IgD-negative memory B cell (primary cell): Measurements from ENCODE around the gene THRB. TPM values are rescaled to one million over a fixed set of nuclear protein-coding genes. Genes with fewer than 3 reads are reported as not detected.

Experiments used
- H3K27ac Mint-ChIP-seq, 3 donors: one replicate each; pipeline ENCODE4 v1.8.0; 2020 to 2022; ENCODE audit warnings: mild to moderate bottlenecking in 3 of 3, mixed read lengths in 3 of 3, moderate library complexity in 1 of 3
- H3K27me3 Mint-ChIP-seq: one replicate; pipeline ENCODE4 v1.8.0; 2021; ENCODE audit warnings: mixed read lengths
- H3K36me3 Mint-ChIP-seq: one replicate; pipeline ENCODE4 v1.8.0; 2020; ENCODE audit warnings: mild to moderate bottlenecking, mixed read lengths
- H3K4me1 Mint-ChIP-seq, 3 donors: one replicate each; pipeline ENCODE4 v1.8.0; 2020 to 2022; ENCODE audit warnings: mixed read lengths in 3 of 3, mild to moderate bottlenecking in 1 of 3
- H3K4me3 Mint-ChIP-seq, 4 donors: one replicate each; pipeline ENCODE4 v1.8.0; 2020 to 2022; ENCODE audit warnings: mild to moderate bottlenecking in 4 of 4, mixed read lengths in 4 of 4, moderate library complexity in 3 of 4
- H3K9me3 Mint-ChIP-seq, 3 donors: one replicate each; pipeline ENCODE4 v1.8.0; 2020 to 2021; ENCODE audit warnings: mixed read lengths in 3 of 3, mild to moderate bottlenecking in 1 of 3
- polyA plus RNA-seq: library from polyadenylated mRNA; unstranded; fragments of 300-500 nt; fragmentation: Illumina TruSeq; gene quantifications from one replicate; pipeline ENCODE4 v1.2.3, GENCODE V29; 2021

Gene THRB
- polyA plus RNA-seq, 1 donor from 2014 or later, result 0.38 TPM

DNA sequence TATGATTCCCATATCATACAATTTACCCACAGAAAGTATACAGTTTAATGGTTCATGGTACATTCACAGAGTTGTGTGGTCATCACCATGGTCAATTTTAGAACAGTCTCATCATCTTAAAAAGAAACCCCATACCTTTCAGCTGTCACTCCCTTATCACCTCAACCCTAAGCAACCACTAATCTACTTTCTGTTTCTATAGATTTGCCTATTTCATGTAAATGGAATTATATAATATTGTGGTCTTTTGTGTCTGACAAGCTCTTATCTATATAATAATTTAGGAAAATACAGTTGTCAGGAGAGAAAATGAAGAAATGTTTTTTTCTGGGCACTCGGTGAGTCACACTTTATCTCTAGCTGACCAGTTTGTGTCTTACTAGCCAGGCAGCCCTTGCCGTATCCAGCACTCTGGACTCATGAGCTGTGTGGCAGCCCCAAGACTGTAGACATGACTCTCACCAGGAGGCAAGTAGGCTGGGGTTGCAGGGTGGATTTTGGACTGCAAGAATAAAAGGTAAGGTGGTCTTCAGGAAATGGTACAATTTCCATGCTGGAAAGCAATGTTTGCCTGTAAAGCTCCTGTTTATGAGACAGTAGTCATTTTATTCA lies 234.6 kb downstream of the THRB start:
- Mint-ChIP-seq H3K27me3 (no peaks in the 10 kb centered on the region), H3K36me3 (no peaks in the 10 kb centered on the region), H3K4me3 (no peak overlapping the region), H3K4me1 (peaks cover 0 to 3% (median 0%) of the 10 kb centered on the region in 3 donors), H3K27ac (no peak overlapping the region), H3K9me3 (peaks cover 0 to 3% (median 2%) of the 10 kb centered on the region in 3 donors)

DNA sequence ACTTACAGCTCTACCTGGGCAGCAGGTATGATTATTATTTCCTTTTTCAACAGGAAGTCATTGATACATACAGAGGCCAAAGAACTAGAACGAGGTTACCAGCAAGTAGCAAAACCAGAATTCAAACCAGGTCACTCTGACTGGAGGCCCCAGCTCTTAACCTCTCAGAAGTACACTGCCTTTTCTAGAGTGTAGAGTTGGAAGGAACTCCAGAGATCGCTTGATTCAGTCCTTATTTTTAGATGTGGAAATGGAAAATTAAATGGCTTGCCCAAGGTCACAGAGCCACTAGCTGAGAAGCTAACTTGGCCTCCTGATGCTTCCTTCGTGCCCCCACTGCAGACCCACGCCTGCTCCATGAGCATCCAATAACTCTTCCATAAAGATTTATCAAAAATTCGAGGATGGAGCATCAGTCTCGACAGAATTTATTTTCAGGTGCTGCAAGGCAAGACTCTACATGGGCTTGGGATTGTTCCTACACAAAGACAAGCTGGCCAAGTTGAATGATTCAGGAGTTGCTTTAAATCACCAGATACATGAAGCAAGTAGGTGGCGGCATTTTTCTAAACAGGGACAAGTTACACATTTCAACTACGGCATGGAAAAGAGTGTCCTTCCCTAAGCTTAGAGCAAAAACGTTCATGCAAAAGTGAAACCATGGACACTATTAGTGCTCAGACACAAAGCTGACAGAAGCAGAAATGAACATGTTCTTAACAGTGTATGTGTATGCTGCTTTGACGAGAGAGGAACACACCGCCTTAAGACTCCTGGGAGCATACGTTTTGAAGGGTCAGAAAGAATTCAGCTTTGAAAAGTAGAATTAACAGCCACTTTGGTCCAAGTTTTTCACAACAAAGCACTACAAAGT lies 235.7 kb downstream of the THRB start:
- Mint-ChIP-seq H3K36me3 (no peaks in the 10 kb centered on the region), H3K27me3 (no peaks in the 10 kb centered on the region), H3K4me3 (no peak overlapping the region), H3K4me1 (no peaks in the 10 kb centered on the region), H3K9me3 (peaks cover 0 to under 1% (median 0%) of the 10 kb centered on the region in 3 donors), H3K27ac (no peak overlapping the region)

DNA sequence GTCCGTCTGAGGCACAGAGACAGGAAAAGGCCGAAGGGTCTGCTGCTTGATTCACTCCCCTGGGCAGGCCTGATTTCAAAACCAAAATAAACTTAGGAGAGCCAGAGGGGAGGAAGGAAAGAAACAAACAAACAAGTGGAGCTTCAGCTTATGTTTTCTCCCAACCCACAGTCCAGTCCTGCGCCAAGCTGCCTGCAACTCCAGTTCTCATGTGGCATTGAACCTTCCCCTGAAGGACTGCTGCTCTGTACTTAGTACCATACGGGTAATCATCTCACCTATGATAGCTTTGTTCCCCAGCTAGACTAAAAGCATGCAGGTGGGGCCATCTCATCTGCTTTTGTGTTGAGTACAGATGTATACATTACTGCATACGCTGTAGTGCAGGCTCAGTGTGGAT lies 236.4 kb downstream of the THRB start:
- Mint-ChIP-seq H3K4me3 (no peak overlapping the region), H3K9me3 (no peaks in the 10 kb centered on the region), H3K27ac (no peak overlapping the region), H3K36me3 (no peaks in the 10 kb centered on the region), H3K4me1 (no peaks in the 10 kb centered on the region), H3K27me3 (no peaks in the 10 kb centered on the region)

DNA sequence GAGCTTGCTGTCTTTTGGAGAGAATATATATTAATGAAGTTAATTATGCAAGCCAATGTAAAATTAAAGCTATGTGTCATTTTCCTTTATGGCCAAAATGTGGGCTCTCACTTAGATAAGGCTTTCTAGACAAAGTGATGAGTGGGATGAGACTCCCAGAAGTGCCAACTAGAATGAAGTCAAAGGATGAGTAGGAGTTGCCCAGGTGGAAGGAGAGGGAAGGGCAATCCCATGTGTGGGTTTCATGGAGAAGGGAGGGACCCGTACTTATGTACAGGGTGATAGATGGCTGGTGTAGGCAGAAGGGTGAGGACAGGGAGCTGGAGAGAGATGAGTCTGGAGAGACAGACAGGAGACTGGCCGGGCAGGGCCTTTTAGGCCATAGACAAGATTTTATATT lies 239.2 kb downstream of the THRB start:
- no peaks in the 10 kb centered on the region for H3K9me3 Mint-ChIP-seq

DNA sequence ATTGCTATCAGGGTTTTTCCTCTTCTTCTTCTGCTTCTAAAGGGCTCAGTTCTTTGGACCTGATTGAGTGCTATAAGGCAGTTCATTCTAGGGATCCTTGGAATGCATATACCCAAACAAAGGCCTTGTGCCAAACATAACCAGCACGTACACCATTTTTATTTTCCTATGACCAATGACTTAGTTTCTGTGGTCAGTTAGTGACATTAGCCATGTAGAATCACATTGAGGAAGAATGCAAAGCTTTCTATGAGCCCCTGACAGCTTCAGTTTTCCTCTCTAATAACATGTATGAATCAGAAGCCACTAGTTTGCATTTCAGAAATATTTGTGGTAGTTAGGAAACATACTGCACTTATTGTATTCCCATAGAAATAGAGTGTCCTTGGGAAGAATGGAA lies 240.0 kb downstream of the THRB start:
- Mint-ChIP-seq H3K36me3 (no peaks in the 10 kb centered on the region), H3K9me3 (no peaks in the 10 kb centered on the region), H3K27ac (no peak overlapping the region), H3K27me3 (peaks cover 3% of the 10 kb centered on the region), H3K4me1 (no peaks in the 10 kb centered on the region), H3K4me3 (no peak overlapping the region)

More for the DNA sequence above, 239.2 kb downstream of the THRB start:
- peaks cover 3% of the 10 kb centered on the region for H3K27me3 Mint-ChIP-seq
- no peaks in the 10 kb centered on the region for H3K4me1 Mint-ChIP-seq
- no peaks in the 10 kb centered on the region for H3K36me3 Mint-ChIP-seq
- no peak overlapping the region for H3K27ac Mint-ChIP-seq
- H3K4me3 Mint-ChIP-seq, result no peak overlapping the region

DNA sequence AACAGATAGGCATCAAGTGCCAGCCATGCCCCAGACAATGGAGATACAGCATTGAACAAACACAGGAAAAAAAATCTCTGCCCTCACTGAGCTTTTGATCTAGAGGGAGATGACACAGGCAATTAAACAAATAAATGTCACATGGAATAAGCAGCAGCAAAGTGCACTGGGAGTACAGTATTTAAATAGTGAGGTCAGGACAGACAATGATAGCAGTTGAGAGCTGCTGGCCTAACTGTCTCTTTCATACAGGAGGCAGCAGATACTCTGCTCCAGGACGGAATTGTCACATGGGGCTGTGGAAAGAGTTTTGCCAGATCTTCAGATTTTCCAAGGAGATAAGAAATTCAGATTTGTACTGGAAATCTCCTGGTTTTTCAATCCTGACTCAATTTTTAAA lies 241.3 kb downstream of the THRB start:
- H3K27me3 Mint-ChIP-seq, result peaks cover 3% of the 10 kb centered on the region
- no peak overlapping the region for H3K4me3 Mint-ChIP-seq
- no peaks in the 10 kb centered on the region for H3K9me3 Mint-ChIP-seq
- H3K36me3 Mint-ChIP-seq, result no peaks in the 10 kb centered on the region
- H3K4me1 Mint-ChIP-seq, result no peaks in the 10 kb centered on the region
- H3K27ac Mint-ChIP-seq, result no peak overlapping the region

DNA sequence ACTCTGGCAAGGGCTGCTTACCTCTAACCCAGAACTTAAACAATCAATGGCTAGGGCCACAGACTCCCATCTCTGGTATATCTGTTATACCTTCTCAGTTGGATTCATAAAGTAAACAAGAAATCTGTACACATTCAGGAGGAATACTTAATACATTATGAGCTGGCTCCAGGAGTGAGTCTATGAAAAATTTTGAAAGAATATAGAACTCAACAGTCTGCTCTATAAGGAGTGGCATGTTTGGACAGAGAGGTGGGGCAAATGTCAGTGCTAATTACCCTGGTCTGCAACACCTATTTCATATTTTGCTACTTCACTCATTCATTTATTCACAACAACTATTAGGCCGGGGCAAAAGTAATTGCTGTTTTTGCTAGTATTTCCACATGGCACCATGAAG lies 245.1 kb downstream of the THRB start:
- Mint-ChIP-seq H3K4me1 (no peaks in the 10 kb centered on the region), H3K9me3 (no peaks in the 10 kb centered on the region), H3K36me3 (no peaks in the 10 kb centered on the region), H3K4me3 (no peak overlapping the region), H3K27me3 (peaks cover 3% of the 10 kb centered on the region), H3K27ac (no peak overlapping the region)

DNA sequence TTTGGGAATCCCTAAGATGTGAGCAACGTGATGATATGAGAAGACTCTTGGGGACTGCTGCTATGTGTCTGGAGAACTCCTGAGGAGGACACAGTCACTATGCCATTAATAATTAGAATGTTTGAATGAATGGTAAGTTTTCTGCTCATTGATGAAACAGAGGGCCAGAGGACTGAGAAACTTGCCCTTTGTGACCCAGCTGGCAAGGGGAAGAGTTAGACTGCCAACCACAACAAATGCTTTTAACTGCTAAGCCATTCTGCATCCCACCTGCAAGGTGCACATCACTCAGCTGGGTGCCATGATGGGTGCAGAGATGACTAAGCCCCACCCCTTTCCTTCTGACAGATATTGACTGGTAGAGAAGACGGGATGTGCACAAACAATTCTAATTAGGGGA lies 249.6 kb downstream of the THRB start:
- Mint-ChIP-seq H3K9me3 (no peaks in the 10 kb centered on the region), H3K27ac (no peak overlapping the region), H3K4me3 (no peak overlapping the region), H3K36me3 (peaks cover 1% of the 10 kb centered on the region), H3K4me1 (no peaks in the 10 kb centered on the region), H3K27me3 (peaks cover 1% of the 10 kb centered on the region)

DNA sequence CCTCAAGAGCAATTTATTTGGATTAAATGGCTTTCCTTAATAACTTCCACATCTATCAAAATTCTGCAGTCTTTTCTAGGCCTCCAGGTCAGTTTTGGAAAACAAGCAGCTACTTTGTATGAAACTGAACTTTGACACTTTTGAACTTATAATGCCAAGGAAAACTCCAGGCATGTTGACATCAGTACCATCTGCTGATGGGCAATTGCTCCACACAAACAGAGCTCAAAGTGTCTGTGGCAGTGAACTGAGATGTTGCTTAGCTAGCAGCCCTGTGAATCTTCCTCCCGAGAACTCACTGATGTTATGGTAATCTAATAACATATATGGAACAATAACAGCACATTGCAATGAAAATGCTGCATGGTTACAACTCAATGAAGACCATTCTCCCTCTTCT lies 250.2 kb downstream of the THRB start:
- Mint-ChIP-seq H3K36me3 (peaks cover 1% of the 10 kb centered on the region), H3K27me3 (peaks cover 1% of the 10 kb centered on the region), H3K27ac (no peak overlapping the region)

DNA sequence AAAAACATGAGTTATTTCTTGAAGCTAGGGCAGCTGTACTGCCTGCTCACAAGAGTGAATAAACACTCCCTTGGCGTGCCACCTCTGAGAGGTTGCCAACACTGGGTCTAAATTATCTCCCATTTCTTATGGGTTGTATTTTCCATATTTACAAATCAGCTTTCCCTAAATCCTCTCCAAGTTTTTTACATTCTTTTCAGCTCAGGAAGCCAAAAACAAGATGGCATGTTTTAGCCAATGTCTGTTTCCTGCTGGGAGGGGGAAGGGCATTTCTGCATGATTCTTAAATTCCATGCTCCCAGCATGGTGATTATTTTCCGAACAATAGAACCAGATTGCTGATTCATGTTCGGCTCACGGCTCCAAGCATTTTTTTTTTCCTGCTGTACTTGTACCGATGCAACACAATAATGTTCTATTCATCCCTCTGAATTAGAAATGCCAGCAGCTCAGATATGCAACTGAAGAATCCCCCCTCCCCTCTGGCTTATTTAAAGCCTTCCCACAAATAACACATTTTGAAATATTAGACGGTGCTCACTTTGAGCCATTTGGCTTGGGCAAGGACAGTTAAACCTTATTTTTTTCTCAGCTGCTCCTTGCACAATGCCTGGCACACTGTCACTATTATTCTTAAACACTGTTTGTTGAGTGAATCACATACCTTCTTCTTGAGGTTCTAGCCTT lies 252.5 kb downstream of the THRB start:
- Mint-ChIP-seq H3K9me3 (no peaks in the 10 kb centered on the region), H3K4me3 (no peak overlapping the region), H3K4me1 (no peaks in the 10 kb centered on the region), H3K36me3 (peaks cover 1% of the 10 kb centered on the region), H3K27ac (no peak overlapping the region), H3K27me3 (peaks cover 1% of the 10 kb centered on the region)

More for the DNA sequence above, 250.2 kb downstream of the THRB start:
- no peak overlapping the region for H3K4me3 Mint-ChIP-seq
- H3K4me1 Mint-ChIP-seq, result no peaks in the 10 kb centered on the region
- no peaks in the 10 kb centered on the region for H3K9me3 Mint-ChIP-seq

DNA sequence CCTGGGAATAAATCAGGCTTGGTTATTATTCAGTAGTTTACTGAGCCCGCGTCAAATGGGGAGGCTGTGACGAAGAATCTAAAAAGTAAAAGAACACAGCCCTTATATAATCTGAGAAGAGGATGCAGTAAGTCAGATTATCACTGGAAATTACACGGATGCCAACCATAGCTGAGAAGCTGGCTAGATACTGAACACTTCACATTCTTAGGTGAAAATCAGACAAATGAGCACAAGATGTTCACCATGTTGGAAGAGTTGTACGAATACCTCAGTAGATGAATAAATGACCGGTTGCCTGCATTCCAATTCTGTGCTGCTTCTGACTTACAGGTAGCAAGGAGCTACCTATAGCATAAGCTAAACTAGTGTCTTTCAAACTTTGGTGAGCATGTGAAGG lies 254.3 kb downstream of the THRB start:
- H3K36me3 Mint-ChIP-seq, result peaks cover 1% of the 10 kb centered on the region
- no peaks in the 10 kb centered on the region for H3K4me1 Mint-ChIP-seq
- no peak overlapping the region for H3K27ac Mint-ChIP-seq
- H3K27me3 Mint-ChIP-seq, result peaks cover 1% of the 10 kb centered on the region
- no peaks in the 10 kb centered on the region for H3K9me3 Mint-ChIP-seq
- no peak overlapping the region for H3K4me3 Mint-ChIP-seq

DNA sequence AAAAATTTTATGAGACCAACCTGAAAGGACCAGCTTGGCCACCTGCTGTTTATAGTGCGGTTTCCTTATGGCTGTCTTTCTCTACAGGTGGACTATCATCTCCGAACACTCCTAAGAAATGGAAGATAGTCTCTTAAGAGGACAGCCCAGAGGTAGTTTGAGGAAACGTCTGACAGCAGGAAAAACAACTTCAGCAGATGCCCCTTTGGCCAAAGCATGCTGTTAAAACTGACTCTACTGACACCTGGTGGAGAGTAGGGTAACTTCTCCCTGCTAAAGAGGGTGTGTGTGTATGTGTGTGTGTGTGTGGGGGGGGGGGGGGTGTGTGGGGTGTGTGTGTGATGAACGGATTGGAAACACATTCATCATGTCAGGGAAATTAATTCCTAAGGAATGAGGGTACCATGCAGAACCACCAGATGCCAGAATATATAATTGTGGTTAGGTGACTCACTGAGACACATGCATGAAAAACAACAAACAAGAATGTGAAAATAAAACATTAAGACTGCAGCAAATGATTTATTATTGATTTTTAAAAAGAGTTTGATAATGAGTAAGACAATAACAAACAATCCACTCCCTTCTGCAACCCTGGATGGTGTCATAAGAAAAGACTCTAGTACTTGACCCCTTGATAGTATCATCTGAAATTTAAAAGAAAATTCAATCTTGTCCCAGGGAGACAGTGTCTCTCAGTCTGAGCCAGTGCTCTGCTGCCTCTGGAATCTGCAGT lies 256.5 kb downstream of the THRB start:
- no peak overlapping the region for H3K4me3 Mint-ChIP-seq
- no peaks in the 10 kb centered on the region for H3K9me3 Mint-ChIP-seq
- no peaks in the 10 kb centered on the region for H3K36me3 Mint-ChIP-seq
- H3K4me1 Mint-ChIP-seq, result no peaks in the 10 kb centered on the region
- H3K27me3 Mint-ChIP-seq, result peaks cover 1% of the 10 kb centered on the region
- H3K27ac Mint-ChIP-seq, result no peak overlapping the region

DNA sequence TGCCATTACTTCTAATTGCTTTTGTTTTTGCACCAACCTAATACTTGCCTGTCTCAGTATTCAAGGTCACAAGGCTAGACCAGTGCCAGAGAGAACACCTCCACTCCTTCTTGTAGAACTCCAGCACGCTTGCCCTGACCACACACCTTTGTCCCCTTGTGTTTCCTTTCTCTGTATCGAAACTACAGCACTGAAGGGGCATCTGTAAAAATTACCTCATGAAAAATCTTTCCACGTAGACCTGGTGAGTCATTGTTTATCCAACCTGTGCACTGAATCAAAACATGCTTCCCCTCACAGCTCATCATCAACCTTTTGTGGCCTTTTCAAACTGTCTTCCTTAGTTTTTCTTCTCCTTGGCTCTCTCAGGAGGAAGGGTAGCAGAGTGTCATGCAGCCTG lies 259.5 kb downstream of the THRB start:
- Mint-ChIP-seq H3K9me3 (no peaks in the 10 kb centered on the region), H3K27ac (no peak overlapping the region), H3K27me3 (no peaks in the 10 kb centered on the region), H3K36me3 (peaks cover 2% of the 10 kb centered on the region), H3K4me3 (no peak overlapping the region), H3K4me1 (no peaks in the 10 kb centered on the region)

DNA sequence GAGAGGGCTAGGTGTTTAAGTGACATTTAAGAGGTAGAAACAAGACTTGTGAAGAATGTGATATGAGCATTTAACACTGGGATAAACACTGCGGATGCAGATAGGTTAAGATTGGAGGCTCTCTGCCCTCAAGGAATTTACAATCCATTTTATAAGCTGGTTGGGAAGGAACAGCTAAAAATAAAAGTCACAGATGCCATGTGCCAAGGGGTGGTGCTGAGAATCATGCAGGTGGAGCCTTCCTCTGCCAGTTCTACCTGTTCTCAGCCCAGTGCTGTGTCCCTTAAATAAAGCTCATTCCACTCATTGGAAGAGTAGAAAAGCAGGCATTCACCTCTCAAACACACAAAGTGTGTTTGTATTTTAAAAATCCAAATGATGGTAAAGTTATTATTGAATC lies 261.9 kb downstream of the THRB start:
- no peaks in the 10 kb centered on the region for H3K27me3 Mint-ChIP-seq
- no peaks in the 10 kb centered on the region for H3K4me1 Mint-ChIP-seq
- peaks cover 2% of the 10 kb centered on the region for H3K36me3 Mint-ChIP-seq
- no peak overlapping the region for H3K27ac Mint-ChIP-seq
- no peaks in the 10 kb centered on the region for H3K9me3 Mint-ChIP-seq
- no peak overlapping the region for H3K4me3 Mint-ChIP-seq
